Activated naive CD8-positive, alpha-beta T cell treated with anti-CD3 and anti-CD28 coated beads, Interleukin-2, amount 50 U/mL, for 24 hours (primary cell): Measurements from ENCODE around the gene RPGRIP1.
"Not testable (repeated sequence)": the region's sequence is repeated elsewhere in the genome, so short reads cannot be mapped to it uniquely, and the experiment has no call there.

Experiments used
- ATAC-seq: fragments of 150-1000 bp; cut with Tn5 transposase; one replicate; pipeline ENCODE4 v1.10.0; 2021
- DNase-seq: peaks from one replicate; pipeline ENCODE4 v3.0.0; 2021
- H3K27ac Mint-ChIP-seq: one replicate; pipeline ENCODE4 v1.8.0; 2021; ENCODE audit warnings: mild to moderate bottlenecking, mixed read lengths
- H3K27me3 Mint-ChIP-seq: one replicate; pipeline ENCODE4 v1.8.0; 2021; ENCODE audit warnings: mixed read lengths
- H3K36me3 Mint-ChIP-seq: one replicate; pipeline ENCODE4 v1.8.0; 2021; ENCODE audit warnings: low read depth, mixed read lengths
- H3K4me1 Mint-ChIP-seq: one replicate; pipeline ENCODE4 v1.8.0; 2021; ENCODE audit warnings: mixed read lengths
- H3K4me3 Mint-ChIP-seq: one replicate; pipeline ENCODE4 v1.8.0; 2021; ENCODE audit warnings: mild to moderate bottlenecking, moderate library complexity, mixed read lengths
- H3K9me3 Mint-ChIP-seq: one replicate; pipeline ENCODE4 v1.8.0; 2021; ENCODE audit warnings: mixed read lengths

RPGRIP1 gene

DNA sequence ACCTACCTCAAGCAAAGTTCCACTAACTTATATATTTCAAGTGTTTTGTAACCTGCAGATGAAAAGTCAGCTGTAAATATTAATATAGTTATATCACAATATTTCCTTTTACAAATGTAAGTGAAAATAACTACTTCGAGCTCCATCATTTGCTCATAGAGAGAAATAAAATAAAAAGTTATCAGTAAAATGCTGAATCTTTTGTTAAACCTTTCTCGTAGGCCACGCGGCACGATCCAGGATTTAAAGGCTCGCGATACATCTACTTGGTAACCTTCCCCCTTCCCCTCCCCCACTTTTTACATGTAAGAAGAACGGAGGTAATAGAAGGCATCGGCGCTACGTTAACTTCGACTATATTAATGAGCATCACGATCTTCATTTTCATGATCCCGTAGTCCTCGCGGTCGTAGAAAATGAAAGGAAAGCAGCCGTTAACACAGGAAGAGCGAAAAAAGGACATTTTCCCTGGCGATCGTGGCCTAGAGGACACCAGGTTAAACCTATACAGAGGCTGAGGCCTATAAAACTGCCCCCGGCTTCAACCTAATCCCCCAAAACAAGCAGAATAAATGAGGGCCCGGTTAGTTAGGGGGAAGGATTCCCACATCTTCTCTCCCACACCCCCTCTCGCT lies 11.1 kb upstream of the RPGRIP1 start:
- H3K9me3 Mint-ChIP-seq: no peaks in the 10 kb centered on the region
- H3K27ac Mint-ChIP-seq: peak overlapping the region; percentile 100
- peaks cover 57% of the 10 kb centered on the region for H3K36me3 Mint-ChIP-seq
- peak overlapping the region; percentile 100 for H3K4me3 Mint-ChIP-seq
- DNase-seq (peak; percentile 39), ATAC-seq (no peak)
- peaks cover 46% of the 10 kb centered on the region for H3K4me1 Mint-ChIP-seq
- H3K27me3 Mint-ChIP-seq: no peaks in the 10 kb centered on the region

DNA sequence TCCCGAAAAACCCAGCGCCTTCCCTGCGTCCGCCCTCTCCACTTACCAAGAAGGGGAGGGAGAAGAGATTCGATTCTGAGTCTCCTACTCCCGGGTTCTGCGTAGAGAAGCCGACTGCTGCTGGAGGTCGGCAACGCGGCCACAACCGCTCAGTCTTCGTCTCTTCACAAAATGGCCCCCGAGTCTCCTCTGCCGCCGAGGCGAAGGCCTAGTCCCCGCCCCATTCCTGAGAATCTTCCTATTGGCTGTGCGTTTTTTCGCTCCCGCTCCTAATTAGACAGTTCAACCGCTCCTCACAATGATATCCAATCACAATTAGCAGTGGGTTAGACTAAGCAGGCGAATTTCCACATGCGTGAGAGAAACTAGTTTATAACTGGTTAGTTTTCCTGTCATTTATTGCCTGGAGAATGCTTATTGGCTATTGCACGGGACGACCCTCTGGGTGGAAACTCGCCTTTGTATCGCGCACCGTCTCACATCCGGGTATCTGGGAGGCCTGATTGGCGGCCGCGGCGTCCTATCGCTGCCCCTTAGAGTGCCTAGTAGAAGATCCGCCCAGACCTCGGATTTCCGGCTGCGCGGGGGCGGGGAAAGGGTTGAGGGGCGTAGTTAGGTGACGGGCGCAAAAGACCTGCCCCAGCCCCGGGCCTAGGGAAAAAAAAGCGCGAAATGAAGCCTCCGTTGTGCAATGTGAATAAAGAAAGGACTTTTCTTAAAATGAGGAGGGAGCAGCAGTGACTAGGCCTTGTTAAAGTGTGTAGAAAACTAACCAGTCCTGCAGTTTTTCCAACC lies 10.4 kb upstream of the RPGRIP1 start, which contains the start of gene HNRNPC:
TSS of gene HNRNPC (minus strand) at position 191 of the 795 bp plus-strand sequence. CDS start 35,249 bp downstream, outside the sequence.
- no peaks in the 10 kb centered on the region for H3K27me3 Mint-ChIP-seq
- peak within 1 kb of the TSS; percentile 100 for H3K27ac Mint-ChIP-seq
- DNase-seq (peak; percentile 100), ATAC-seq (peak; percentile 96)
- H3K4me1 Mint-ChIP-seq: peaks cover 39% of the 10 kb centered on the region
- peaks cover 49% of the 10 kb centered on the region for H3K36me3 Mint-ChIP-seq
- no peaks in the 10 kb centered on the region for H3K9me3 Mint-ChIP-seq
- peak within 1 kb of the TSS; percentile 100 for H3K4me3 Mint-ChIP-seq

DNA sequence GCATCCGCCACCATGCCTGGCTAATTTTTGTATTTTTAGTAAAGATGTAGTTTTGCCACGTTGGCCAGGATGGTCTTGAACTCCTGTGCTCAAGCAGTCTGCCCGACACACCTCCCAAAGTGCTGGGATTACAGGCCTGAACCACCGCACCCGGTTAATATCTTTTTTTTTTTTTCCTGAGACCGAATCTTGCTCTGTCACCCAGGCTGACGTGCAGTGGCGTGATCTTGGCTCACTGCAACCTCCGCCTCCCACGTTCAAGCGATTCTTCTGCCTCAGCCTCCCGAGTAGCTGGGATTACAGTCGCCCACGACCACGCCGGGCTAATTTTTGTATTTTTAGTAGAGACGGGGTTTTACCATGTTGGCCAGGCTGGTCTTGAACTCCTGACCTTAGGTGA lies 7.2 kb upstream of the RPGRIP1 start:
- DNase-seq, H3K27me3 Mint-ChIP-seq, H3K9me3 Mint-ChIP-seq, ATAC-seq, H3K27ac Mint-ChIP-seq, H3K4me3 Mint-ChIP-seq: not testable (repeated sequence)
- Mint-ChIP-seq H3K36me3 (peaks cover 18% of the 10 kb centered on the region), H3K4me1 (peaks cover 21% of the 10 kb centered on the region)

DNA sequence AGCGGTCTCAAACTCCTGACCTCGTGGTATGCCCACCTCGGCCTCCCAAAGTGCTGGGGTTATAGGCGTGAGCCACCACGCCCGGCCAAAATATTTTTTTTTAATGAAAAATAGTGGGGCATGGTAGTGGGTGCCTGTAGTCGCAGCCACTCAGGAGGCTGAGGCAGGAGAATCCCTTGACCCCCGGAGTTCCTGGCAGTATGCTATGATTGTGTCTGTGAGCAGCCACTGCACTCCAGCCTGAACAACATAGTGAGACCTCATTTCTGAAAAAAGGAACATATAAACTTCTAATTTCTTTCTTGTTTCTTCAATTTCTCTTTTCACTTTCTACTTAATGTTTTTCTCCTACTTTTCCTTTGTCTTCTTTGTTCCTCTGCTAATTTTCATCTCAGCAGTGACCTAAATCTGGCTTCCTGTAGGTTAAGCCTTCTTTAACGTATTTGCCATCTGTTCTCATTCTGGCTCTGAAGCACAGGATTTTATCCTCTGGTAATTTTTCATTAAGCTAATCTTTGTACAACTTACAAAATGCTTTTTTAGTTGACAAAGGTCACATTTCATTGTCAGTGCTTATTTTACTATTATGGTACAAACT lies 4.5 kb upstream of the RPGRIP1 start:
- H3K4me1 Mint-ChIP-seq: peaks cover 5% of the 10 kb centered on the region
- H3K36me3 Mint-ChIP-seq: no peaks in the 10 kb centered on the region
- DNase-seq (no peak), ATAC-seq (no peak)
- H3K9me3 Mint-ChIP-seq: no peaks in the 10 kb centered on the region
- no peak overlapping the region for H3K27ac Mint-ChIP-seq
- no peaks in the 10 kb centered on the region for H3K27me3 Mint-ChIP-seq
- H3K4me3 Mint-ChIP-seq: no peak overlapping the region

DNA sequence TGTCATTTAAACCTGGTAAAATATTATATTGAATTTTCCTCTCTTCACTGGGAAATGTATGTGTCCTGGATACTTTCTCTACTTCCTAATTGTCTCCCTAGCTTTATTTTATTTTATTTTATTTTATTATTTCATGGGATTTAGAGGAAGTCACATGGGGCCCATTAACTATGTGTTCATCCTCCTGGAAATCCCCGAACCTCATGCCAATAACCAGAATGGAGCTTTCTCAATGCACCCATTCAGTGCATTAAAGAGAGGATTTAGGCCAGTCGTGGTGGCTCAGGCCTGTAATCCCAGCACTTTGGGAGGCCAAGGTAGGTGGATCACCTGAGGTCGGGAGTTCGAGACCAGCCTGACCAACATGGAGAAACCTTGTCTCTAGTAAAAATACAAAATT lies 1.3 kb upstream of the RPGRIP1 start:
- Mint-ChIP-seq H3K27me3 (no peaks in the 10 kb centered on the region), H3K9me3 (no peaks in the 10 kb centered on the region), H3K4me1 (peaks cover 3% of the 10 kb centered on the region), H3K27ac (no peak overlapping the region), H3K4me3 (no peak overlapping the region), H3K36me3 (no peaks in the 10 kb centered on the region)
- no peak for DNase-seq
- no peak for ATAC-seq

DNA sequence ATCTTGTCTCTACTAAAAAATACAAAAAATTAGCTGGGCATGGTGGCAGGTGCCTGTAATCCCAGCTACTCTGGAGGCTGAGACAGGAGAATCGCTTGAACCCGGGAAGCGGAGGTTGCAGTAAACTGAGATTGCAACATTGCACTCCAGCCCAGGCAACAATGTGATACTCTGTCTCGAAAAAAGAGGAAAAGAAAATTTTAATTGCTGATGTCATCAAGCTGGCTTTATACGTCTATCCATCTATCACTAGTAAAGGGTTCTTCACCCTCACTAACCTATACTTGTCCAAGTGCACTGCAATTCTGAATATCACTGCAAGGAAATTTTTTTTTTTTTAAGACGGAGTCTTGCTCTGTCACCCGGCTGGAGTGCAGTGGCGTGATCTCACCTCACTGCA lies 2.0 kb downstream of the RPGRIP1 start:
- H3K27ac Mint-ChIP-seq, DNase-seq, H3K4me1 Mint-ChIP-seq, H3K4me3 Mint-ChIP-seq, H3K9me3 Mint-ChIP-seq, H3K36me3 Mint-ChIP-seq, ATAC-seq, H3K27me3 Mint-ChIP-seq: not testable (repeated sequence)

DNA sequence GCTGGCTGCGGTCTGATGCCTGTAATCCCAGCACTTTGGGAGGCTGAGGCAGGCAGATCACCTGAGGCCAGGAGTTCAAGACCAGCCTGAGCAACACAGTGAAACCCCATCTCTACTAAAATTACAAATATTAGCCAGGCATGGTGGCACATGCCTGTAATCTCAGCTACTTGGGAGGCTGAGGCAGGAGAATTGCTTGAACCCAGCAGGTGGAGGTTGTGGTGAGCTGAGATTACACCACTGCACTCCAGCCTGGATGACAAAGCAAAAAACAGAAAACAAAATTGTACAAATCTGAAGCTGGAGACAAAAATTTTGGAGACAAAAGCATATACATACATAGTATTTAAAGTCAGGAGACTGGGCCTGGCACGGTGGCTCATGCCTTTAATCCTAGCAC lies 6.6 kb downstream of the RPGRIP1 start:
- not testable (repeated sequence) for H3K9me3 Mint-ChIP-seq, H3K36me3 Mint-ChIP-seq, H3K27ac Mint-ChIP-seq, ATAC-seq, H3K4me1 Mint-ChIP-seq, H3K27me3 Mint-ChIP-seq, H3K4me3 Mint-ChIP-seq, DNase-seq

DNA sequence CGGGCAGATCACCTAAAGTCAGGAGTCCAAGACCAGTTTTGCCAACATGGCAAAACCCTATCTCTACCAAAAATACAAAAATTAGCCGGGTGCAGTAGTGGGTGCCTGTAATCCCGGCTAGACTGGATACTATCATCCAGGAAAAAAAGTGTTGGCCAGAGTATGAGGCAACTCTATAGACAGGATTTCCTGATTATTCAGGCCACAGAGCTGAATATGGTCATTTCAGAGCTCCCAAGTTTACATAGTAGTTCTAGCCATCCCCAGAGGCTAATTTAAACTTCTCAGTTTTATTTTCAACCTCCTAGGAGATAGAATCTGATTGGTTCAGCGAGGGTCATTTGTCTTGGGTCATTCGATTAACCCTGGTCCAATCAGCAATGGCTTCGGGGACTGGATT lies 7.3 kb downstream of the RPGRIP1 start:
- H3K4me3 Mint-ChIP-seq: no peak overlapping the region

DNA sequence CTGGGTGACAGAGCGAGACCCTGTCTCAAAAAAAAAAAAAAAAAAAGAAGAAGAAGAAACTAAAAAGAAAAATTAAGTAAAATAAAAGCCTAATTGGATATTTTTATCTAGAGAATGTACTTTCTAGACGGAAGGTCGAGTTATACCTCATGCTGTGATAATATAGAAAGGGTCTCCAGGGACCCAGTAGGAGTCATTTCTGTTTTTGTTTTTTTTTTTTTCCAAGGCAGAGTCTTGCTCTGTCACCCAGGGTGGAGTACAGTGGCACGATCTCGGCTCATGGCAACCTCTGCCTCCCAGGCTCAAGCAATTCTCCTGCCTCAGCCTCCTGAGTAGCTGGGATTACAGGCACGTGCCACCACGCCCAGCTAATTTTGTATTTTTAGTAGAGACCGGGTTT lies 14.1 kb downstream of the RPGRIP1 start:
- ATAC-seq, H3K4me1 Mint-ChIP-seq, DNase-seq, H3K9me3 Mint-ChIP-seq, H3K4me3 Mint-ChIP-seq, H3K27ac Mint-ChIP-seq, H3K27me3 Mint-ChIP-seq, H3K36me3 Mint-ChIP-seq: not testable (repeated sequence)

More for the DNA sequence above, 7.3 kb downstream of the RPGRIP1 start:
- Mint-ChIP-seq H3K27ac (no peak overlapping the region), H3K27me3 (peaks cover 4% of the 10 kb centered on the region), H3K4me1 (no peaks in the 10 kb centered on the region), H3K36me3 (no peaks in the 10 kb centered on the region), H3K9me3 (no peaks in the 10 kb centered on the region)
- ATAC-seq (no peak), DNase-seq (no peak)

DNA sequence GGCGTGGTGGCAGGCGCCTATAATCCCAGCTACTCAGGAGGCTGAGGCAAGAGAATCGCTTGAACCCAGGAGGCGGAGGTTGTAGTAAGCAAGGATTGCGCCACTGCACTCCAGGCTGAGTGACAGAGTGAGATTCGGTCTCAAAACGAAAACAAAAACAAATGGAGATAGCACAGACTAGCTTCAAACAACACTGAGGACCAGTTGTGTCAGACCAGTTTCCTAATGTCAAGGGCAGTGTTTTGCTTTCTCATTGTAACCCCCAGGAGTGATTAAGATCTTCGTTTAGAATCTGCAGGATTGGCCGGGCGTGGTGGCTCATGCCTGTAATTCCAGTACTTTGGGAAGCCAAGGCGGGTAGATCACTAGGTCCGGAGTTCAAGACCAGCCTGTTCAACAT lies 18.5 kb downstream of the RPGRIP1 start:
- Mint-ChIP-seq H3K27ac (no peak overlapping the region), H3K9me3 (no peaks in the 10 kb centered on the region), H3K4me3 (no peak overlapping the region), H3K27me3 (peaks cover 26% of the 10 kb centered on the region), H3K36me3 (no peaks in the 10 kb centered on the region), H3K4me1 (peaks cover 5% of the 10 kb centered on the region)
- ATAC-seq (no peak), DNase-seq (no peak)

DNA sequence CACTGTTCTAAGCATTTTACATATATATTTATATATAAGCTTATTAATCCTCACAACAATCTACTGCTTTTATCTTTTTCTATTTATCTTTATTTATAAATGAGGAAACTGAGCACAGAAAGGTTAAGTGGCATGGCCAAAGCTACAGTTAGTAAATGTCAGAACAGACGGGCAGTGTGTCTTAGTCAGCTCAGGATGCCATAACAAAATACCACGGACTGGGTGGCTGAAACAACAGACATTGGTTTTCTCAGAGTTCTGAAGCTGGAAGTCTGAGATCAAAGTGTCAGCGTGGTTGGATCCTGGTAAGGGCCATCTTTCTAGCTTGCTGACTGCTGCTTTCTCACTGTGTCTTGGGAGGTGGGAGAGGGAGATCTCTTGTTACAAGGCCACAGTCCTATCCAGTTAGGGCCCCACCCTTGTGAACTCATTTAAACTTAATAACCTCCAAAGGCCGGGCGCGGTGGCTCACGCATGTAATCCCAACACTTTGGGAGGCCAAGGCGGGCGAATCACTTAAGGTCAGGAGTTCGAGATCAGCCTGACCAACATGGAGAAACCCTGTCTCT lies 19.8 kb downstream of the RPGRIP1 start:
- ATAC-seq (no peak), DNase-seq (no peak)
- no peaks in the 10 kb centered on the region for H3K9me3 Mint-ChIP-seq
- H3K4me1 Mint-ChIP-seq: peaks cover 5% of the 10 kb centered on the region
- H3K27ac Mint-ChIP-seq: no peak overlapping the region
- H3K4me3 Mint-ChIP-seq: no peak overlapping the region
- peaks cover 23% of the 10 kb centered on the region for H3K27me3 Mint-ChIP-seq
- H3K36me3 Mint-ChIP-seq: no peaks in the 10 kb centered on the region

DNA sequence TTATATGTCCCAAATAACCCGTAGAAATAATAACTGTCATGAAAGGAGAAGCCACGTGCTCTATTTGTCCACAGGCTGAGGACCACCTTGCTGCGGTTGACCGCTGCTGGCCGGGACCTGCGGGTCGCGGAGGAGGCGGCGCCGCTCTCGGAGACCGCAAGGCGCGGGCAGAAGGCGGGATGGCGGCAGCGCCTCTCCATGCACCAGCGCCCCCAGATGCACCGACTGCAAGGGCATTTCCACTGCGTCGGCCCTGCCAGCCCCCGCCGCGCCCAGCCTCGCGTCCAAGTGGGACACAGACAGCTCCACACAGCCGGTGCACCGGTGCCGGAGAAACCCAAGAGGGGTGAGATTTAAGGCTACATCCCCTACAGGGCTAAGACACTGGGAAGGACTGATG lies 21.0 kb downstream of the RPGRIP1 start:
- Mint-ChIP-seq H3K27ac (no peak overlapping the region), H3K27me3 (peaks cover 23% of the 10 kb centered on the region), H3K9me3 (no peaks in the 10 kb centered on the region), H3K4me1 (peaks cover 5% of the 10 kb centered on the region), H3K4me3 (peak overlapping the region; percentile 49), H3K36me3 (no peaks in the 10 kb centered on the region)
- DNase-seq (peak; percentile 50), ATAC-seq (peak; percentile 39)

DNA sequence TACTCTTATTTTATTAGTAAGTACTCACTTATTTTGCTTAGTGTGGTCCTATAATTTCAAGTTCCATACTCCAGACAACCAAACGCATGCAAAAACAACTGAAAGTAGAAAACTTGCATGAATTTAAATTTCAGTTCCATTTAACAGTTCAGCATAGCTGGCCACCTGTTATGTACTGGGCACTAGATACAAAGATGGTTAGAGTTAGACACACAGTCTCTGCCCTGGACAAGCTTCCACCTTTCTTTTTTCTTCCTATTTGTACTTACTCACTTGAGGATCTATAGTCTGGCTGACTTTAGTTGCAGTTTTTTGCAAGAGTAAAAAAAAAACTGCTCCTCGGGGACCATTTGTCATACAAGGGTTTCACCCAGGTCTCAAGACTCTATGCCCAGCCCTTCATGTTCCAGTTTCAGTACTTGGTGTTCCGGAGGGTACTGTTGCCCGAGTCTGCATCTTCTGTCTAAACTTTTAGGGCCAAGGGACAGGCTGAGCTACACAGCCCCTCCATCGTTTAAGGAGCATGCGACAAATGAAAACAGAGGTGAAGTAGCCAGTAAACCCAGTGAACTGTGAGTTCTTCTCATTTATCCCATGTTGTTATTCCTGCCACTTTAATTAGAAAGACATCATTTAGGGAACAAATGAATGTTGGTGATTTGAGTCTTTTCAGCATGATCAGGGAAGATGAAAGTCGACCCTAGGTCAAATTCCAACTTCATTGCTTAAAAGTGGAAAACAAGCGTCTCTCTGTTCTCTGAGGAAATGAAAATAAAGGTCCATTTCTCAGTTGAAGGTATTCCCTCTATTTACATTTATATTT lies 22.3 kb downstream of the RPGRIP1 start:
- no peak for DNase-seq
- Mint-ChIP-seq H3K36me3 (no peaks in the 10 kb centered on the region), H3K4me3 (no peak overlapping the region), H3K9me3 (no peaks in the 10 kb centered on the region), H3K4me1 (peaks cover 5% of the 10 kb centered on the region), H3K27ac (no peak overlapping the region), H3K27me3 (peaks cover 23% of the 10 kb centered on the region)
- ATAC-seq: no peak

DNA sequence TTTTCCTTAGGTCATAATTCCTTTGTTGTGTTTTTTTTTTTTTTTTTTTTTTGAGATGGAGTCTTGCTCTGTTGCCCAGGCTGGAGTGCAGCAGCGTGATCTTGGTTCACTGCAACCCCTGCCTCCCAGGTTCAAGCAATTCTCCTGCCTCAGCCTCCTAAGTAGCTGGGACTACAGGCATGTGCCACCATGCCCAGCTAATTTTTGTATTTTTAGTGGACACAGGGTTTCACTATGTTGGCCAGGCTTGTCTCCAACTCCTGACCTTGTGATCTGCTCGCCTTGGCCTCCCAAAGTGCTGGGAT lies 22.9 kb downstream of the RPGRIP1 start:
- H3K9me3 Mint-ChIP-seq, ATAC-seq, H3K4me3 Mint-ChIP-seq, H3K27ac Mint-ChIP-seq, H3K36me3 Mint-ChIP-seq, DNase-seq: not testable (repeated sequence)
- Mint-ChIP-seq H3K27me3 (peaks cover 22% of the 10 kb centered on the region), H3K4me1 (peaks cover 10% of the 10 kb centered on the region)
